Esophagus squamous epithelium (tissue), 4 donors: ENCODE results near the gene CENPM.

ENCODE experiments used
- POLR2A ChIP-seq, 4 donors: fragments of 450-650 bp; IDR thresholded peaks; one replicate each; pipeline ENCODE4 v1.6.1; 2017; ENCODE audit warnings: antibody characterized with exemption in 4 of 4, mild to moderate bottlenecking in 4 of 4, moderate library complexity in 3 of 4
- TF ChIP-seq, protein P1 (sequence below), 6 experiments: fragments of 450-650 bp in 4 of 6; fragments of 200-600 bp in 2 of 6; sonication (generic) in 2 of 6; IDR thresholded peaks; one replicate each; pipeline ENCODE4 v1.5.1; 2016 to 2019; ENCODE audit warnings: antibody characterized with exemption in 6 of 6, mild to moderate bottlenecking in 4 of 6, moderate library complexity in 4 of 6

DNA sequence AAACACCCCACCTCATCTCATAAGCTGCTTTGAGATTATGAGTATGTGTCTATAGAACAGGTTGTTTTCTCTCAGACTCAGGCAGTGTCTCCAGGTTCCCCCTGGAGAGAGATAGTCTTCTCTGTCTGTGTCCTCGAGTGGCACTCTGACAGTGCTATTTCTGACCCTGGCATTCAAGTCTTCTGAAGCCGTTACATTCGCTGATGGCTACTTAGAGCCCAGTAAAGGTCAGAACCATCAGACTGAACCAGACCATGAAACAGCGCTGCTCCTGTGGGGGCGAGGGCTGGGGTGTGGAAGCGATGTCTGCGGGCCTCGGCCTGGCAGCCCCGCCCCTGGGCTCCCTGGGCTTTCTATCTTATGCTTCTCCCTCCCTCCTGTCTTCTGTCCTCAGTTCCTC, 55.5 kb downstream of the CENPM start:
- TF ChIP-seq, protein P1, sequence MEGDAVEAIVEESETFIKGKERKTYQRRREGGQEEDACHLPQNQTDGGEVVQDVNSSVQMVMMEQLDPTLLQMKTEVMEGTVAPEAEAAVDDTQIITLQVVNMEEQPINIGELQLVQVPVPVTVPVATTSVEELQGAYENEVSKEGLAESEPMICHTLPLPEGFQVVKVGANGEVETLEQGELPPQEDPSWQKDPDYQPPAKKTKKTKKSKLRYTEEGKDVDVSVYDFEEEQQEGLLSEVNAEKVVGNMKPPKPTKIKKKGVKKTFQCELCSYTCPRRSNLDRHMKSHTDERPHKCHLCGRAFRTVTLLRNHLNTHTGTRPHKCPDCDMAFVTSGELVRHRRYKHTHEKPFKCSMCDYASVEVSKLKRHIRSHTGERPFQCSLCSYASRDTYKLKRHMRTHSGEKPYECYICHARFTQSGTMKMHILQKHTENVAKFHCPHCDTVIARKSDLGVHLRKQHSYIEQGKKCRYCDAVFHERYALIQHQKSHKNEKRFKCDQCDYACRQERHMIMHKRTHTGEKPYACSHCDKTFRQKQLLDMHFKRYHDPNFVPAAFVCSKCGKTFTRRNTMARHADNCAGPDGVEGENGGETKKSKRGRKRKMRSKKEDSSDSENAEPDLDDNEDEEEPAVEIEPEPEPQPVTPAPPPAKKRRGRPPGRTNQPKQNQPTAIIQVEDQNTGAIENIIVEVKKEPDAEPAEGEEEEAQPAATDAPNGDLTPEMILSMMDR (IDR thresholded peaks at IDR 0.05): no peak
- TF ChIP-seq POLR2A (IDR thresholded peaks at IDR 0.05): no peak
